Trophoblast cell (in vitro differentiated cells and primary cell): ENCODE measurements around the gene VTI1A.

ENCODE experiments used
- DNase-seq, 2 donors: peaks; one replicate each; pipeline ENCODE4 v3.0.0-alpha.2; 2016
- H2AFZ ChIP-seq: 2 replicates; pipeline ENCODE4 v1.6.1; 2013; ENCODE audit warnings: low read length, moderate library complexity, mild to moderate bottlenecking; ENCODE audit not compliant: insufficient read depth, poor library complexity
- H2AK5ac ChIP-seq: 2 replicates; pipeline ENCODE4 v1.6.1; 2013; ENCODE audit warnings: mild to moderate bottlenecking, low read length
- H2BK120ac ChIP-seq: 2 replicates; pipeline ENCODE4 v1.6.1; 2013; ENCODE audit warnings: low read length, mild to moderate bottlenecking, moderate library complexity; ENCODE audit not compliant: insufficient read depth, poor library complexity
- H2BK12ac ChIP-seq: 2 replicates; pipeline ENCODE4 v1.6.1; 2013; ENCODE audit warnings: mild to moderate bottlenecking, low read length, moderate library complexity
- H2BK5ac ChIP-seq: 2 replicates; pipeline ENCODE4 v1.6.1; 2013; ENCODE audit warnings: low read length, low read depth, moderate library complexity, mild to moderate bottlenecking; ENCODE audit not compliant: poor library complexity
- H3K14ac ChIP-seq: 2 replicates; pipeline ENCODE4 v1.6.1; 2013; ENCODE audit warnings: mild to moderate bottlenecking, low read length
- H3K18ac ChIP-seq: 2 replicates; pipeline ENCODE4 v1.6.1; 2013; ENCODE audit warnings: mild to moderate bottlenecking, low read length
- H3K23ac ChIP-seq: 2 replicates; pipeline ENCODE4 v1.6.1; 2013; ENCODE audit warnings: low read length
- H3K27ac ChIP-seq: 2 replicates; pipeline ENCODE4 v1.5.1; 2013; ENCODE audit warnings: low read depth, mild to moderate bottlenecking, inconsistent platforms, low read length, moderate library complexity
- H3K27me3 ChIP-seq: 2 replicates; pipeline ENCODE4 v1.6.1; 2013; ENCODE audit warnings: inconsistent platforms, mild to moderate bottlenecking, low read length, moderate library complexity; ENCODE audit not compliant: insufficient read depth
- H3K36me3 ChIP-seq, 2 experiments: 1 replicate in 1 of 2; 2 replicates in 1 of 2; pipeline ENCODE4 v1.6.1; 2013; ENCODE audit warnings: low read length in 2 of 2, mild to moderate bottlenecking in 2 of 2, moderate library complexity in 1 of 2; ENCODE audit not compliant: insufficient read depth in 2 of 2, control insufficient read depth in 1 of 2
- H3K4ac ChIP-seq: 2 replicates; pipeline ENCODE4 v1.6.1; 2013; ENCODE audit warnings: low read depth, mild to moderate bottlenecking, low read length, moderate library complexity
- H3K4me1 ChIP-seq, 2 experiments: 1 replicate in 1 of 2; 2 replicates in 1 of 2; pipeline ENCODE4 v1.6.1; 2013; ENCODE audit warnings: low read length in 2 of 2, mild to moderate bottlenecking in 2 of 2, moderate library complexity in 1 of 2; ENCODE audit not compliant: insufficient read depth in 2 of 2, control insufficient read depth in 1 of 2
- H3K4me2 ChIP-seq: 2 replicates; pipeline ENCODE4 v1.6.1; 2013; ENCODE audit warnings: inconsistent platforms, mild to moderate bottlenecking, low read length, moderate library complexity
- H3K4me3 ChIP-seq: 2 replicates; pipeline ENCODE4 v1.5.1; 2013; ENCODE audit warnings: mild to moderate bottlenecking, low read depth, low read length, inconsistent platforms
- H3K79me1 ChIP-seq: one replicate; pipeline ENCODE4 v1.6.1; 2013; ENCODE audit warnings: low read length
- H3K79me2 ChIP-seq: 2 replicates; pipeline ENCODE4 v1.6.1; 2013; ENCODE audit warnings: low read length, mild to moderate bottlenecking; ENCODE audit not compliant: control insufficient read depth, insufficient read depth, poor library complexity
- H3K9ac ChIP-seq: 2 replicates; pipeline ENCODE4 v1.6.1; 2013; ENCODE audit warnings: mild to moderate bottlenecking, low read length
- H3K9me3 ChIP-seq: 2 replicates; pipeline ENCODE4 v1.6.1; 2013; ENCODE audit warnings: low read depth, mild to moderate bottlenecking, control low read depth, inconsistent platforms, low read length; ENCODE audit not compliant: insufficient read depth
- H4K12ac ChIP-seq: 2 replicates; pipeline ENCODE4 v1.6.1; 2013; ENCODE audit warnings: low read depth, mild to moderate bottlenecking, low read length, moderate library complexity
- H4K8ac ChIP-seq: 2 replicates; pipeline ENCODE4 v1.6.1; 2013; ENCODE audit warnings: low read depth, mild to moderate bottlenecking, low read length, moderate library complexity
- H4K91ac ChIP-seq: one replicate; pipeline ENCODE4 v1.6.1; 2013; ENCODE audit warnings: low read depth, mild to moderate bottlenecking, low read length, moderate library complexity
- WGBS: extraction: QIAGEN DNeasy Blood & Tissue Kit; methylation state at CpG from one replicate; pipeline ENCODE4 v1.1.7; 2013; ENCODE audit warnings: missing lambda C conversion rate; ENCODE audit not compliant: insufficient read length, insufficient coverage; ENCODE audit errors: extremely low coverage; 5-methylcytosine and 5-hydroxymethylcytosine counted together

The VTI1A gene

DNA sequence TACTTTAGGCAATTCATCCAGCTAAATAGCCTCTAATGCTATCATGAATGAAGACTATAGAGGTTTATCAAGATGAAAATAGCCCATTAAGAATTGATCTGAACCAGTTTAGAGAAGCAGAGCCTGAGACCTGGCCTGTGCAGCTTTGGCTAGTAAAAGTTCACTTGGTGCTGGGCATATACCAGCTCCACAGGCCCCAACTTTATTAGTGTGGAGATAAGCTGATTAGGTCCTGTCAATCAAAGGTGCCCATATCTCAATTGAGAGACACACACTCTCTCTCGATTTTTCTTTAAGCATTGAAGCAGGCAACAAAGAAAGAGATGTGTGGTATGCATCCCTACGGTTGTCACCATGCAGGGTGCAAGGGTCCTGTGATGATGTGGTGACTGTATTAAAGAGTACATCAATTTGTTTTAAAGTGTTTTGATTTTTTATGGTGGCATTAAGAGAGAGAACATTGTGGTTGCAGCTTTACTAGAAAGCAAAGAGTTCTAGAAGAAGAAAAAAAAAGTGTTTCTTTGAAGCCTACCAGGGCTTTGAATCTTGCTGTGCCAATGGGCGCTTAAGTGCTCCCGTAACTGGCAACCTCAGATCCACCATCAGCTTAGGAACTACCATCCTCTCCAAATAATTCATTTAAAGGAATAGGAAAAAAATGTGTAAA, 111.6 kb downstream of the VTI1A start:
- Histone ChIP-seq H3K4me3 (no peak overlapping the region), H2BK5ac (no peak overlapping the region), H3K14ac (no peak overlapping the region), H3K4me2 (no peak overlapping the region), H3K27me3 (no peaks in the 10 kb centered on the region), H2AFZ (no peak overlapping the region), H3K27ac (no peak overlapping the region), H3K9me3 (no peaks in the 10 kb centered on the region), H3K23ac (no peak overlapping the region), H3K9ac (no peak overlapping the region), H3K79me2 (no peaks in the 10 kb centered on the region), H3K36me3 (no peaks in the 10 kb centered on the region), H4K12ac (no peak overlapping the region), H4K91ac (no peak overlapping the region), H2BK12ac (no peak overlapping the region), H4K8ac (no peak overlapping the region), H3K79me1 (no peaks in the 10 kb centered on the region), H3K4me1 (no peaks in the 10 kb centered on the region), H2AK5ac (no peak overlapping the region), H2BK120ac (no peak overlapping the region), H3K18ac (no peak overlapping the region), H3K4ac (no peak overlapping the region)
- no peak for DNase-seq
- WGBS = no CpG with 5 or more reads among the region's 4 CpGs

DNA sequence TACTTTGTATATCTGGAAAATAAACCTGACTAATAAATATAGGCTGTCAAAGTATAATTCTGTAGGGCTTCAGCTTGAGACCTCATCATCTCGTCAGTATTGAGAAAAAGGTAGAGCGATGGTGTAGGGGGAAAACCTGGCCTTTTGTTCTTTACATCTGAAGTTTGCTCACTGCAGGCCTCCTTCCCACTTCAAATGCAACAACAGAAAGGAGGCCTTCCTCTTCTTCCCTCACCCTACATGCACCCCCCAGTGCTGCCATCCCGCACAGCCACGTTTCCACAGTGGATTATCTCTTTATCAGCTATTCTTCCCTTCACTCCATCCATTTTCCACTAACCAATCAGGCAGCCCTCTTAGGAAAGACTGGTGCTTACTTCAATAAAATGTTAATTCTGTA, 112.3 kb downstream of the VTI1A start:
- Histone ChIP-seq H2BK12ac (no peak overlapping the region), H3K4me1 (no peaks in the 10 kb centered on the region), H3K36me3 (no peaks in the 10 kb centered on the region), H2AFZ (no peak overlapping the region), H3K9me3 (no peaks in the 10 kb centered on the region), H2BK120ac (no peak overlapping the region), H3K9ac (no peak overlapping the region), H3K27me3 (no peaks in the 10 kb centered on the region), H3K79me2 (no peaks in the 10 kb centered on the region), H3K4me3 (no peak overlapping the region), H3K4ac (no peak overlapping the region), H3K27ac (no peak overlapping the region), H4K91ac (no peak overlapping the region), H2BK5ac (no peak overlapping the region), H3K23ac (no peak overlapping the region), H3K14ac (no peak overlapping the region), H3K4me2 (no peak overlapping the region), H3K79me1 (no peaks in the 10 kb centered on the region), H4K12ac (no peak overlapping the region), H2AK5ac (no peak overlapping the region), H4K8ac (no peak overlapping the region), H3K18ac (no peak overlapping the region)
- no CpG with 5 or more reads among the region's 4 CpGs for WGBS
- DNase-seq = no peak

DNA sequence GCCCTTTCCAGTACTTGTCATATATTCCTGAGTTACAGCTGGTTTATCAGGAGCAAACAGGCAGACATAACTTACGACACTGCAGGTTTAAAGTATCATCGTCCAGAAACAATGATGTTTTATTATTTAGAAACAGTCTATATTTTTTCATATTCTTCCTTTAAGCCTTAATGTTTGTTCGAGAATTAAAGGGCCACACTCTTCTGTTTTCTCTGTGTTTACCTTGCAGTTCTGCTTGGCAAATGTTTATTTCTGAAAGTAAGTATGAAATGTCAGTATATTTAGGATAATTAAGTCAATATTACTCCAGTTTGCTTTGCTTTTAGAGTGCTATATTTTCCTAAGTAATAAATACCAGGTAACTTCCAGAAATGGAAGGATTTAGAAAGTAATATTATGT, 115.1 kb downstream of the VTI1A start:
- no peaks in the 10 kb centered on the region for H3K9me3 ChIP-seq
- H2BK12ac ChIP-seq = no peak overlapping the region
- H3K36me3 ChIP-seq = no peaks in the 10 kb centered on the region
- H3K14ac ChIP-seq = no peak overlapping the region
- H3K27ac ChIP-seq = no peak overlapping the region
- H3K4me1 ChIP-seq = no peaks in the 10 kb centered on the region
- H3K4me2 ChIP-seq = no peak overlapping the region
- no peak overlapping the region for H2AK5ac ChIP-seq
- no peaks in the 10 kb centered on the region for H3K79me1 ChIP-seq
- no peak for DNase-seq
- H3K9ac ChIP-seq = no peak overlapping the region
- H3K4ac ChIP-seq = no peak overlapping the region
- no peak overlapping the region for H2AFZ ChIP-seq
- H4K91ac ChIP-seq = no peak overlapping the region
- no peak overlapping the region for H4K12ac ChIP-seq
- no peak overlapping the region for H3K4me3 ChIP-seq
- no peaks in the 10 kb centered on the region for H3K79me2 ChIP-seq
- no peaks in the 10 kb centered on the region for H3K27me3 ChIP-seq
- H2BK120ac ChIP-seq = no peak overlapping the region
- no peak overlapping the region for H3K18ac ChIP-seq
- no peak overlapping the region for H3K23ac ChIP-seq
- no peak overlapping the region for H4K8ac ChIP-seq
- no peak overlapping the region for H2BK5ac ChIP-seq
- no CpG with 5 or more reads among the region's 3 CpGs for WGBS

- Histone ChIP-seq H3K4me2 (no peak overlapping the region), H2BK120ac (no peak overlapping the region), H3K4ac (no peak overlapping the region), H3K27me3 (no peaks in the 10 kb centered on the region), H3K79me1 (no peaks in the 10 kb centered on the region), H2AK5ac (no peak overlapping the region), H3K4me3 (no peak overlapping the region), H3K23ac (no peak overlapping the region), H2AFZ (no peak overlapping the region), H2BK12ac (no peak overlapping the region), H4K8ac (no peak overlapping the region), H4K12ac (no peak overlapping the region), H3K14ac (no peak overlapping the region), H3K27ac (no peak overlapping the region), H2BK5ac (no peak overlapping the region), H3K36me3 (no peaks in the 10 kb centered on the region), H3K4me1 (no peaks in the 10 kb centered on the region), H3K18ac (no peak overlapping the region), H4K91ac (no peak overlapping the region), H3K79me2 (no peaks in the 10 kb centered on the region), H3K9me3 (no peaks in the 10 kb centered on the region), H3K9ac (no peak overlapping the region)
- no CpG with 5 or more reads among the region's 16 CpGs for WGBS
- no peak for DNase-seq
Measured at GRCh38 chr10:112562809-112563663, 116.0 kb downstream of the VTI1A start.
